ENCODE results near the gene FMN1.

DNA sequence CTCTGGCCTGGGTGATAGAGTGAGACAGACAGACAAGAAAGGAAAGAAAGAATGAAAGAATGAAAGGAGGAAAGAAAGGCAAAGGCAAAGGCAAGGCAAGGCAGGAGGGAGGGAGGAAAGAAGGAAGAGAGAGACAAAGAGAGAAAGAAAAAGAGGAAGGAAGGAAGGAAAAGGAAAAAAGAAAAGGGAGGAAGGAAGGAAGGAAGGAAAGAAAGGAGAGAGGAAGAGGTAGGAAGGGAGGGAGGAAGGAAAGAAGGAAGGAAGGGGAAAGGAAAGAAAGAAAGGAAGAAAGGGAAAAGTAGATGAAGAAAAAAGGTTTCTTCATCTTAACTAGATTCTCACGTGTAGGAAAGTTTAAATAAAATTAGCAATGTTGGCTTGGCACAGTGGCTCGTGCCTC lies 334.5 kb downstream of the FMN1 start:
- TF ChIP-seq, protein P1, sequence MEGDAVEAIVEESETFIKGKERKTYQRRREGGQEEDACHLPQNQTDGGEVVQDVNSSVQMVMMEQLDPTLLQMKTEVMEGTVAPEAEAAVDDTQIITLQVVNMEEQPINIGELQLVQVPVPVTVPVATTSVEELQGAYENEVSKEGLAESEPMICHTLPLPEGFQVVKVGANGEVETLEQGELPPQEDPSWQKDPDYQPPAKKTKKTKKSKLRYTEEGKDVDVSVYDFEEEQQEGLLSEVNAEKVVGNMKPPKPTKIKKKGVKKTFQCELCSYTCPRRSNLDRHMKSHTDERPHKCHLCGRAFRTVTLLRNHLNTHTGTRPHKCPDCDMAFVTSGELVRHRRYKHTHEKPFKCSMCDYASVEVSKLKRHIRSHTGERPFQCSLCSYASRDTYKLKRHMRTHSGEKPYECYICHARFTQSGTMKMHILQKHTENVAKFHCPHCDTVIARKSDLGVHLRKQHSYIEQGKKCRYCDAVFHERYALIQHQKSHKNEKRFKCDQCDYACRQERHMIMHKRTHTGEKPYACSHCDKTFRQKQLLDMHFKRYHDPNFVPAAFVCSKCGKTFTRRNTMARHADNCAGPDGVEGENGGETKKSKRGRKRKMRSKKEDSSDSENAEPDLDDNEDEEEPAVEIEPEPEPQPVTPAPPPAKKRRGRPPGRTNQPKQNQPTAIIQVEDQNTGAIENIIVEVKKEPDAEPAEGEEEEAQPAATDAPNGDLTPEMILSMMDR (IDR thresholded peaks at IDR 0.05 in 4 of 5, conservative IDR thresholded peaks at IDR 0.05 in 1 of 5) = no peak
- no peak for TF ChIP-seq POLR2A (IDR thresholded peaks at IDR 0.05)

Measured in gastrocnemius medialis (tissue), 4 donors.